ENCODE data around the gene ARAP2.

The ARAP2 gene

DNA sequence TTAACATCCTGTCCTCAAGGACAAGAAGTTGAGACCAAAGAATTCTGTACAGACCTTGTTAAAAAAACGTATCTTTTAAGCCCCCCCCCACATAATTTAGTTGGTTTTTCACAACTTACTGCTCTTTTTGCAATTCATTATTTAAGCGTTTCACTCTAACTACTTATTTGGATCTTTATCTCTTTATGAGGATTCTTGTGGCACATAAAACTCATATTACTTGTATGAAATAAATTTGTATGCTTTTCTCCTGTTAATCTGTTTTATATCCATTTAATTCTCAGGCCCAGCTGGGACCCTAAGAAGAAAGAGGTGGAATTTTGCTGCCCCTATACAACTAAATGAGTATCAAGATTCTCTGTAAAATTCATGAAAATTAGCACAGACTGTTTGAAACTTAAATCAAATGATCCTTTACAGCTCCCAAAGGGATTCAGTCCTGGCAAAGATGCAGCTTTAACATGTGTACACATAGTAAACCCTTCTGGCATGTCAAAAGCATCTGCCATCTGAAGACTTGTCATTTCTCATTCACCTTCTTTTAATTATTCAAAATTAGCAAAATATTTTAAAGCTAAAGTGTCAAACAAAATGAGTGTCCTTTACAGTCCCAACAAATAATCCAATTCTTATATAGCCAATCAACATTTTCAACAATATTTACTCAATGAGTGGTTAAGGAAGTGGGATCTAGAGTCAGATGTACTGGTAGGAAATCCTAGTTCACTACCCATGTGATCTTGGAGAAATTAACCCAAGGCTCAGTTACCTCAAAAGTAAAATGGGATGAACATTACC, 17.7 kb downstream of the ARAP2 start:
- H3K4me3 ChIP-seq (ENCODE audit: low read depth, low read length), result no peak overlapping the region
- TF ChIP-seq, protein P1, sequence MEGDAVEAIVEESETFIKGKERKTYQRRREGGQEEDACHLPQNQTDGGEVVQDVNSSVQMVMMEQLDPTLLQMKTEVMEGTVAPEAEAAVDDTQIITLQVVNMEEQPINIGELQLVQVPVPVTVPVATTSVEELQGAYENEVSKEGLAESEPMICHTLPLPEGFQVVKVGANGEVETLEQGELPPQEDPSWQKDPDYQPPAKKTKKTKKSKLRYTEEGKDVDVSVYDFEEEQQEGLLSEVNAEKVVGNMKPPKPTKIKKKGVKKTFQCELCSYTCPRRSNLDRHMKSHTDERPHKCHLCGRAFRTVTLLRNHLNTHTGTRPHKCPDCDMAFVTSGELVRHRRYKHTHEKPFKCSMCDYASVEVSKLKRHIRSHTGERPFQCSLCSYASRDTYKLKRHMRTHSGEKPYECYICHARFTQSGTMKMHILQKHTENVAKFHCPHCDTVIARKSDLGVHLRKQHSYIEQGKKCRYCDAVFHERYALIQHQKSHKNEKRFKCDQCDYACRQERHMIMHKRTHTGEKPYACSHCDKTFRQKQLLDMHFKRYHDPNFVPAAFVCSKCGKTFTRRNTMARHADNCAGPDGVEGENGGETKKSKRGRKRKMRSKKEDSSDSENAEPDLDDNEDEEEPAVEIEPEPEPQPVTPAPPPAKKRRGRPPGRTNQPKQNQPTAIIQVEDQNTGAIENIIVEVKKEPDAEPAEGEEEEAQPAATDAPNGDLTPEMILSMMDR (IDR thresholded peaks at IDR 0.05; ENCODE audit: low read depth, low read length), result no peak

DNA sequence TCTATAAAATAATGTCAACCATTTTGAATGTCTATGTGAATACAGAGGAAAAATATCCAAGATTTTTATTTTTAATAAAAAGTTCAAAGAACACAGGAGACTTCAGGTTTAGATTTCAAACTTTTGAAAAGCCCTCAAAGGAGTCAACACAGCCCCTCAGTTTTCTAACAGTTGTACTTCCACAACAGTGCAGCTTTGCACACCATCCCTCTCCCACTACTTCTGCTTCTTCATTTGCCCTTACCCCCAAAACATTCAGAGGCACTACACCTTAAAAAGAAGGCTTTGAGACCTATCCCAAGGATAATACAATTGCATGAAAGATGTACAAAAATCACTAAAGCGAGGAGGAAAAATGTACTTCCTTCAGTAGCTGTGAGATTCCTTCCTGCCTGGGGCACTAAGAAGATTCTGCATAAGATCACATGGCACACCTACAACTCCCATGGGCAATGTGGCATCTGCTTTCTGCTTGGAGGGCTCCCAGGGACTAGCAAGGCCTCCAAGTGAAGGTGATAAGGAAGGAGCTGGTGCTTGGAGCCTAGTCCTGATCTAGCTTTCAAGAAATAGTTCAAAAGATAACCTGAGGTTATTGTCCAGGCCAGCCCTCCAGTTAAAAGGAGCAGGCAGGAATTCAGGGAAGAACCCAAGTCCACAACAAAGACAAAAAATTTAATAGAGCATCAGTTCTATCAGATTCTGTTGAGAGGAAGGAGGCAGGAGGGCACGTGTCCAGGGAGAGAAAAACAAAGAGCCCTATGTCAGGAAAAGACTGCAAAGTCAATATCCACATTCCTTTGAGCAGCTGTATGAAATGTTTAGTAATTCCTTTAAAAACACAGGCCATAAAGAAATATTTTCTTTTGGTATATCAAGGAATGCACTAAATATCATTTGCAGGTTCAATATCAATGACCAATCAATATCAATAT, 19.1 kb downstream of the ARAP2 start:
- TF ChIP-seq, protein P1 (IDR thresholded peaks at IDR 0.05; ENCODE audit: low read depth, low read length), result no peak
- no peak overlapping the region for H3K4me3 ChIP-seq (ENCODE audit: low read depth, low read length)

- TF ChIP-seq, protein P1 (IDR thresholded peaks at IDR 0.05; ENCODE audit: low read depth, low read length), result no peak
- no peak overlapping the region for H3K4me3 ChIP-seq (ENCODE audit: low read depth, low read length)
Observed at GRCh38 chr4:36222702-36223101, 21.6 kb downstream of the ARAP2 start.

GRCh38 chr4:36220776-36221175, 23.5 kb downstream of the ARAP2 start:
- H3K4me3 ChIP-seq (ENCODE audit: low read depth, low read length), result no peak overlapping the region
- TF ChIP-seq, protein P1 (IDR thresholded peaks at IDR 0.05; ENCODE audit: low read depth, low read length), result no peak

DNA sequence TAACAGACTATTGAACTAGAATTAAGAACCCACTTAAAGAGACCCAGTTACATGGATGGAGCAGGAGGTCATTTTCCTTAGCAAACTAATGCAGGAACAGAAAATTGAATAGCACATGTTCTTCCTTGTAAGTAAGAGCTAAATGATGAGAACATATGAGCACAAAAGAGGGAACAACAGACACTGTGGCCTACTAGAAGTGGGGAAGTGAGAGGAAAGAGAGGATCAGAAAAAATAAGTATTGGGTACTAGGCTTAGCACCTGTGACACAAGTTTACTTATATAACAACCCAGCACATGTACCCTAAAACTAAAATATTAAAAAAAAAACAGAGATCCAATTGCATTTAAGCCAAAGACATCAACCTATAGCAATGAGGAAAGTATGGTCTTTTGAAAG, 26.2 kb downstream of the ARAP2 start:
- TF ChIP-seq, protein P1 (IDR thresholded peaks at IDR 0.05; ENCODE audit: low read depth, low read length), result no peak
- no peak overlapping the region for H3K4me3 ChIP-seq (ENCODE audit: low read depth, low read length)

DNA sequence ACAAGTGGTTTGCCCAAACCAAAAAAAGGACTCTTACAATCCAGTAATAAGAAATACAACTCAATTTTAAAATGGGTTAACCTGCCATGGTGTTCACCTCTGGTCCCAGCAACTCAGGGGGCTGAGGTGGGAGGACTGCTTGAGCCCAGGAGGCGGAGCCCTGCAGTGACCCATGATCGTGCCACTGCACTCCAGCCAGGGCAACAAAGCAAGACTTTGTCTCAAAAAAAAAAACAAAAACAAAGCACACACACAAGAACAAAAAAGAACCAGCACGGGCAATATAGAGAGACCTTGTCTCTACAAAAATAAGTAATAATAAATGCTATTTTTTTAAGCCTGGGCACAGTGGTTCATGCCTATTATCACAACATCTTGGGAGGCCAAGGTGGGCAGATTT, 28.7 kb downstream of the ARAP2 start:
- TF ChIP-seq, protein P1 (IDR thresholded peaks at IDR 0.05; ENCODE audit: low read depth, low read length), result no peak
- H3K4me3 ChIP-seq (ENCODE audit: low read depth, low read length), result no peak overlapping the region
